ENCODE data around the gene CHRNA3.
"Not testable (repeated sequence)": the region's sequence is repeated elsewhere in the genome, so short reads cannot be mapped to it uniquely, and the experiment has no call there.

The CHRNA3 gene

DNA sequence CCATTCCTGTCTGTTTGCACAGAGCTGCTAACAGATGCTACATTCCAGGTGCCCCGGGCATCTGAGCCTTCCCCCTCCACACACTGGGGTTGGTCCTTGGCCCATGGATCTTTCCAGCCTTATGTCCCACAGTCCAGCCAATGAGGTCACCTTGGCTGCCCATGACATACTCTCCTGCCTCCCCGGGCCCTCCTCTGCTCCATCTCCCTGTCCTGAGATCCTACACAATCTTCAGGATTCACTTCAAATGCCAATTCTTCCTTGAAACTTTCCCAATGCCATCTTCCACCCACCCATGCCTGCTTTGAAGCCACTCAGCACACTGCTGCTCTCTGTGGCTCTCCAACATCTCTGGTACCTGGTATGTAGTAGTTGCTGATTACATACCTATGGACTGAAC lies 4.3 kb downstream of the CHRNA3 start:
- no peak for DNase-seq

DNA sequence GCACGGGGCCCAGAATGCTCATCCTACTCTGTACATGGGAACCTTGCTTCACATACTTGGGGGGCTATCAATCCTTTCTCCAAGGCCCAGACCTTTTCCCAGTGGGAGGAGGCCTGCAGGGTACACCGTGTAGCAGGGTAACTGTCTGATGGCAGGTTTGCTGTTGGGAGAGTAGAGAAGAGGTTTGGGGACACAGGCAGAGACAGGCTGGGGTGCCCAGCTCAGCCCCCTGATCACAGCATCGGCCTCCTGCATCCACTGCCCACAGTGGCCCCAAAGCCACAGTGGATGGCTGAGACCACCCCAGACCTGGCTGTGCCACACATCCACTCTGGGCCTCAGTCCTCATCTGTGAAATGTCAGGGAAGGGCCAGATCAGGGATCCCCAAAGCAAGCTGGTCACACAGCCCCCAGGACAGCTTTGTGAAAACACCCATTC lies 5.6 kb downstream of the CHRNA3 start:
- no peak for DNase-seq

DNA sequence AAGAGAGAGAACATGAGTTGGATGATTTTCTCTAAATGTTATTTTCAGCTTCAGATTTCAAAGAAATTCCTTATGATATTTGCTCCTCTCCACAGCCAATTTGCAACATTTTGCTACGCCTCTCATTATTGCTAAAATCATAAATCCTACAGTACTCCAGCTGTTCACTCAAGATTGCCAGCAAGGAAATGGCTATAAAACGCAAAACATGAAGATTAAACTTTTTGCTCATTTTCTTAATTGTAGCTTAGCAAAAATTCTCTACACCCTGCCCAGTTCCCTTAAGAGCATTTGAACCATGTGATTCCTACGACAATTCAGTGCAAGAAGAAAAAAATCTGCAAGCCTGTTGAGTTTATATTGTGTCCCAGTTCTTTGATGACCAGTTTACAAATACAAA lies 6.8 kb downstream of the CHRNA3 start:
- DNase-seq = no peak

DNA sequence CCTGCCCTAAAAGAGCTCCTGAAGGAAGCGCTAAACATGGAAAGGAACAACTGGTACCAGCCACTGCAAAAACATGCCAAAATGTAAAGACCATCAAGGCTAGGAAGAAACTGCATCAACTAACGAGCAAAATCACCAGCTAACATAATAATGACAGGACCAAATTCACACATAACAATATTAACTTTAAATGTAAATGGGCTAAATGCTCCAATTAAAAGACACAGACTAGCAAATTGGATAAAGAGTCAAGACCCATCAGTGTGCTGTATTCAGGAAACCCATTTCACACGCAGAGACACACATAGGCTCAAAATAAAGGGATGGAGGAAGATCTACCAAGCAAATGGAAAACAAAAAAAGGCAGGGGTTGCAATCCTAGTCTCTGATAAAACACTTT lies 11.2 kb downstream of the CHRNA3 start:
- not testable (repeated sequence) for DNase-seq

DNA sequence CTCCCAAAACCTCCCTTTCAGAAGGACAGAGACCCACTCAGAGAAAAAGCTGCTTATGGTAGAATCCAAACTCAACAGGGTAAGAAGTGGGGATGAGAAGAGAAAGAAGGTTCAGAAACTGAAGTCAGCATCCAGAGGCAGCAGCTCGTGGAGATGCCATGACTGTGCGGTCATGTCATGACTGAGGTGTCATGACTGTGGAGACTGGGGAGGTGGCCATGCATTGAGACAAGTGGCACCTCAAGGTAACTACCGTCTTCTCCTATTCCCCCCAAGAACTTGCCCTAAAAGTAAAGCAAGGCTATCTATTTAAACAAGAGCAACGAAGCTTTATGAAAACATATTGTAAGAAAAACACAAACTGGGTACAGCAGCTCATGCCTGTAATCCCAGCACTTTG lies 15.1 kb downstream of the CHRNA3 start:
- DNase-seq = no peak

DNA sequence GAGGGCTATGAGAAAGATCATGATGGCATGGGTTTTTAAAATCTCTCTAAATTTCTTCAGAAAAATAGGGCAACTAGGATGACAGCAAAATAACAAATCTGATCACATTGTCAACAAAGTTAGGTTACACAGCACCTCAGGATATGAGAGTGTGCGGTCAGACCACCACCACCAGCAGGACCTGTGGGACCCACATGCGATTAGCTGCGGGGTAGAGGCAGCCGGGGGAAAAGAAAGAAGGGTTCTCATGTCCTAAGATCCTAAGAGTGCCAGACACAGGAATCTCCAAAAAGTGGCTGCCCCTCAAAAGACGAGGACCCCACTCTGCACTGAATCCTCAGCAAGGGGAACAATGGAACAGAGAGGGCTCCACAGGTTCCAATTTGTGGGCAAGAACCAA lies 15.6 kb downstream of the CHRNA3 start:
- DNase-seq = no peak

DNA sequence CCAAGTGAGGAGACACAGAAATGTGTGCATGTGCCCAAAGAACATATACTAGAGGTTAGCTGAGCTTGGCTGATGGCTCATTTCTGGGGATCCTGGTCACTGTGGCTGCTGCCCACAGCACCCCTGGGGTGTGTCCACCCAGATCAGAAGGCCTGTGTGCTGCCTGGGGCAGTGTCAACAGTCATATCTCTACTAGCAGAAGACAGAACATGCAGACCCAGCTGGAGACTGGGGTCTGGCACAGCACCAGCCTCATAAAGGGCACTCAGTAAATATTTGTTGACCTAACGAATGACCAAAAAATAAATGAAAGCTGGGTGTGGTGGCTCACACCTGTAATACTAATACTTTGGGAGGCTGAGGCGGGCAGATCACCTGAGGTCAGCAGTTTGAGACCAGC lies 16.4 kb downstream of the CHRNA3 start:
- DNase-seq = no peak

DNA sequence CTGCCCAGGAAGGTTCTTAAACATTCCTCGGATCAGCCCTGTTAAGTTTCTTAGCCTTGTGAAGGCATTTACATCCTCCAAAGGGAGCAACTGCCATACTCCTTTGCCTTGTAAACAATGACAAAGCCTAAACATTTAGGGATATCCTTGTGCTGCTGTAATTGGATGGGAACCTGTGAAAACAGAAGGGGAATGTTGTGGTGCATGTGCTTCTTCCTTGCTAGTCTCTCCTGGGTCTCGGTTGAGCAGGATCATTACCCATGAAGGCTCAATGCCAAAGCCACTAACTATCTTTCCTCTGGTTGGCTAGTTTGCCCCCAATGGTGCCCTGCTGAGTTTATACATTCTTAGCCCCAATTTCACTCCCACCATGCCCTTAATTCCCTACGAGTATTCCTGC lies 17.3 kb downstream of the CHRNA3 start:
- DNase-seq = no peak

DNA sequence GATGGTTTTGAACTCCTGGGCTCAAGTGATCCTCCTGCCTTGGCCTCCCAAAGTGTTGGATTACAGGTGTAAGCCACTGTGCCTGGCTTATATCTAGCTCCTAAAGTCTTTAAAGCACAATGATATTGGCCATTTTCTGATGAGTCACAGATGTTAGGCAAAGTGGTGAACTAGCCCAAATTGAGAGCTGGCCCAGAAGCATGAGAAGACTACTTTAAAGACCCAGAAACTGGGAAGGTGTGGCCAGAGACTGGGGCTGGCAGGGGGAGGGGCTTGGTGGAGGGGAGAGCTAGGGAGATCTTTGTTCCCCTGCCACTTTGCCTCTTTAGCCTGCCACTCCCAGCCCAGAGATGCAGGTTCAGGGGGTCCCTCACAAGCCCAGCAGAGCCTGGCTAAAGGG lies 21.6 kb downstream of the CHRNA3 start:
- DNase-seq = no peak

DNA sequence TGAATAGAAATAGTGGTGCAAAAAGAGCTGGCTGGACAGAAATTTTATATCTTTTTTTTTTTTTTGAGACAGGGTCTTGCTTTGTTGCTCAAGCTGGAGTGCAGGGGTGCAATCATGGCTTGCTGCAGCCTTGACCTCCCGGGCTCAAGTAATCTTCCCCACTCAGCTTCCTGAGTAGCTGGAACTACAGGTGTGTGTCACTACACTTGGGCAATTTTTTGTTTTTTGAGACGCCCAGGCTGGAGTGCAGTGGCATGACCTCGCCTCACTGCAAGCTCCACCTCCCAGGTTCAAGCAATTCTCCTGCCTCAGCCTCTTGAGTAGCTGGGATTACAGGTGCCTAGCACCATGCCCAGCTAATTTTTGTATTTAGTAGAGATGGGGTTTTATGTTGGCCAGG lies 22.4 kb downstream of the CHRNA3 start:
- DNase-seq = no peak

DNA sequence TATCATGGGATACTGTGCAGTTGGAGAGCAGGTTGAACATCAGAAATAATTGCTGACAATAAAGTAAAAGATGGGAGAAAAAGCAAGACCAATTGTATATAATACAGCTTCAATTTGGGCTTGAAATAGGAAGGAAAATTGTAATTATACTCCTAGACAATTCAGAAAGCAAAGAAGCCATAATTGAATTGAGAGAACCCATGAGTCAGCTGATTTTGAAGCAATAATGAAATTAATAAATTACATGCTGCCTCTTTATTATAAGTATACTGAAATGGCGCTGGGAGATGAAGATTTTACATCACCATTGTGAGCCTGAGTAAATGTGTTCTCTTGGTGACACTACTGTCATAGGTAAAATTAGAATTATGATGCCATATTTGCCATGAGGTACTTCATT lies 23.2 kb downstream of the CHRNA3 start:
- no peak for DNase-seq

DNA sequence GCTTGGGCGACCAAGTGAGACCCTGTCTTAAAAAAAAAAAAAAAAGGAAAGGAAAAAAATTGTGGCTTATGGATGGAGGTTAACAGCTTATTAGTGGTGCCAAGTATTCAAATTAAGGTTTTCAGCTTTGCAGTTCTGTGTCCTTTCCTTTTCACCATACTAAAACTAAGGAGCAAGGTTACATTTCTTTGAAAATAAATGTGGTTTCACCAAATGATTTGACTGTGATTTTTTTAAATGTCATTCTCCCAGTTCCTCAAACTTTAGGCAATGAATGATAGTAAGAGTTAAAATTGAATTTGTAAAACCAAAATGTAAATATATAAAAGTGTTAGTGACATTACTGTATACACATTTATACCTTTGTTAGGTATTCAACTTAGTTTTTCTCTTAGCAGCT lies 45.9 kb downstream of the CHRNA3 start:
- no peak for DNase-seq

DNA sequence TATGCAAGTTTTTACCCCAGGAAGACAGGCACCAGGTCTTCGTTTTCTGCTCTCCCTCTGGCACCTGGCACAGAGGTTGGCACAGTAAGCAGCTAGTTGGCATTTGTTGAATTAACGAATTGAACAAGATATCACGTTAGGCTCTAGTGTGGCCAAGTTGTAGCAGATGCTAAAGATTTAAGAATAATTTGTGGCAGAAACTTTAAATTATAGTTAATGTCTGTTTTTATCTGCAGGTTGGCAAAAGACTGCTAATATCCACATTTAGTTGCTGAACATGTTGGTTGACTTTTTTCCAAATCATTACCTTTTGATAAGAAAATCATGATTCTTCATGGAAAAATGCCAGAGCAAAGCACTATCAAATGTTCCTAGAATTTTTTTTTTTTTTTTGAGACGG lies 47.4 kb downstream of the CHRNA3 start:
- DNase-seq = no peak

DNA sequence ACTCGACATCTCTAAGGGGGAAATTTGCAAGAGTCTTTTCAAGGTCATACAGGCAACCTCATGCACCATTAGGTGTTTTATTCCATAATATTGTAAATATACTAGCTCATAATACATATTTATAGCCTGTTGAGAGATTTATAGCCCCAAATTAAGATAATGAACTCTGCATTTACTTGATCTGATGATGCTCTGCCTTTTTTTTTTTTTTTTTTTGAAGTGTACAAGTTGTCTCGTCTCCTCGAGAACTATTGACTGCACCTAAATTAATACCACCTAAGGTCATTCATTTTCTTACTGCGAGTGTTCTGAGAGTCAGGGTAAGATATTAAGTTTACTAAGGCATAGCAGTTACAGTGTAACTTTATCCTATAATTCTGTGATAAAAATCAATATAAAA lies 49.4 kb downstream of the CHRNA3 start:
- no peak for DNase-seq

DNA sequence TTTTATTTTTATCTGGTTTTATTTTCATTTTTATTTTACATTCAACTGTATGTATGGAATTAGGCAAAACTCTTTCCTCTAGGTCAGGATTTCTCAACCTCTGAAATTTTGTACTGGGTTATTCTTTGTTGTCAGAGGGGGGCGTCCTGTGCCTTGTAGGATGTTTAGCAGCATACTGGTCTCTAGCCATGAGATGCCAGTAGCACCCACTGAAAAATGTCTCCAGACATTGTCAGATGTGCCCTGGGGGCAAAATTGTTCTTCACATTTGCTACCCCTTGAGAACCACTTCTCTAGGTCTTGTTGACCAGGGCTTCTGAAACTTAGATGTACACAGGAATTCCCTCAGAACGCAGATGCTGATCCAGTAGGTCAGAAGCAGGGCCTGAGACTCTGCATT lies 50.1 kb downstream of the CHRNA3 start:
- no peak for DNase-seq

DNA sequence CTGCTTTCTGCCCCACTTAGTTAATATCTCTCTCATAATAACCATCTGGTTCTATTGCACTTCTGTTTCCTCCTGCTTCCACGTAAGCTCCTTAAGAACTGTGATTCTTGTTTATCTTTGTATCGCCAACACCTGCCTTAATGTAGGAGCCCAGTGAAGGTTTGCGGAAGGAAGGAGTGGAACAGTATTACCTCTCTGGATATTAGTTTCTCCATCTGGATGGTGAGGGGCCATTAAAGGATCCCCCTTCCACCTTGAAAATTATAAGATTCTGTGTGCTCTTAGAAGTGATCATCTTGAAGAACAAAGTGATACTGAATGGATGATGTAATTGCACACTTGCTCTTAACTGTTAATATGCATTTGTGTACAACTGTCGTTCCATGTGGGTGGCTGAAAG lies 53.3 kb downstream of the CHRNA3 start:
- no peak for DNase-seq

DNA sequence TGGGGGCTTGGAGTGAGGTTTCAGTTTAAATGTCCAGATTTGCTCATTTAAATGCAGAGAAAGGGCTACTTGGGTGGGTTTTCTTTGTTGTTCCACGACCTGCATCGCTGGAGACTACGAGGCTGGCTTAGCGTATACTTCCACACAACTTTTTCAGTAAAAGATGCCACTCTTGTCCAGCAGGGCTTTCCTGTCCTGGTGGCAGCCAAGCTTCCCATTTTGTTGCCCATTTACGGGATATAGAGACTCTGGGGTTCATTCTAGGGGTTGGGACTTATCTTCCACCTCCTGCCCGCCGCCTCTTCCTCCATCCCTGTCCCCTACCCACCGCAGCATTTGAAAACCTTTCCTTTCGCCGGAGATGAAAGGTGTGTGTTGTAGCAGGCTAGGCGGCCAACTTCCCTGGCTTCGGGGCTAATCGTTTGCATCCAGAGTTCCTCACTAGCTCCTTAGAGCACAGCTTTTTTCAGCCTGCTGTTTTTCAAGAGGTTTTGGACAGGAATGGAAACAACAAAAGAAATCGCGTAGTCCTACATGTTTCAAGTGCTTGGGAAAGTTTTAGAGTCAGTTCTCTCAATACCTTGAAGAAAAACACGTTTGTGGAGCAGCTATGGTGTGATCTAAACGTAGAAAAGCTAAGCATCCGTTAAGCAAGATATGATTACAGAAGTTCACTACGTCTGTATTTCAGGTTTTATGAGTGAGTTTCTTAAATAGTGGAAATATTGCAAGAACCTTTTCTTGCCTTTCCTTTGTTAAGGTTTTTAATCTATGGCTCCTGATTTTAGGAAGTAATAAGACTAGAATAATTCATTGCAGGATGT lies 54.6 kb downstream of the CHRNA3 start:
- no peak for DNase-seq

DNA sequence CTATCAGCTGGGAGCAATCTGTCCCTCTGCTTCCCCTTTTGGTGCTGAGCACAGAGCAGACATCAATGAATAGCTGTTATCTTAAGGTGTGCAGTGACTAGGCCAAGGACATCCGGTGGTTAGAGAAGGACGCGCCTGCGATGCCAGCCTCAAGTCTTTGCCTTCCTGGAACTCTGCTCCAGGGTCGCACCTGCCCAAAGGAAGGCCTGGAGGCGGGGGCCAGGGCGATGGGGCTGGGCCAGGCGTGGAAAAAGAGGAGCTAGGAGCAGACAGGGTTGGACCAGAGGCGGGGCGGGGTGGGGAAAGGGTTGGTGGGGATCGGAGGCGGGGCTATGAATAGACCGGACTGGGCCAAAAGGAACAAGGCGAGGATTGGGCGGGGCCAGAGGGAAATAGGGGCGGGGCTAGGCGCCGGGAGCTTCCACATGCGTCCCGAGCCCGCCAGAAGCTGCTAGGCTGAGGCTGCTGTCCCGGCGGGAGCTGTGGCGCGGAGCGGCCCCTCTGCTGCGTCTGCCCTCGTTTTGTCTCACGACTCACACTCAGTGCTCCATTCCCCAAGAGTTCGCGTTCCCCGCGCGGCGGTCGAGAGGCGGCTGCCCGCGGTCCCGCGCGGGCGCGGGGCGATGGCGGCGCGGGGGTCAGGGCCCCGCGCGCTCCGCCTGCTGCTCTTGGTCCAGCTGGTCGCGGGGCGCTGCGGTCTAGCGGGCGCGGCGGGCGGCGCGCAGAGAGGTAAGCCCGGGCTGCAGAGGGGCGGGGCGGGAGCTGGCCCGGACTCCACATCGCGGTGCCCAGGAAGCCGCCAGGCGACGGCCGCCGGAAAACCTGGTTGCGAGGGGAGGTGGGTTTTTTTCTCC lies 55.5 kb downstream of the CHRNA3 start, which contains the start of gene CHRNA5:
Gene CHRNA5 (plus strand): TSS at position 424 of the 854 bp plus-strand sequence. CDS start 200 bp downstream, at position 624.
- DNase-seq = peak in 3 of 4 experiments; percentile 3 to 28 (median 11)

DNA sequence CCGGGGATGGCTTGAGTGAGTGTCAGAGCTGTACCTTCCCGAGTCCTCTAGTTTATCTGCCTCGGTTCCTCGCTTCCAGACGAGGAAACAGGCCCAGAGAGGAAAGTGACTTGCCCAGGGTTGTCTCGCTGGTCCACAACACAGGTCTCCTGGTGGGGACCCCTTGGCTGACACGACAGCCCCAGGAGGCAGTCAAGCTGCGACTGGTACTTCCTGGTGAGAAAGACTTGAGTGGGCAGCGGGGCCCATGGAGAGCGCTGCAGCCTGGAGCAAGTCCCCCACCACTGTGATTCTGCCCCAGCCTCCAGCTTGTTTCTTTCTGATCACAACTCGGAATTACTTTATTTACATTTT lies 56.1 kb downstream of the CHRNA3 start:
- no peak for DNase-seq

DNA sequence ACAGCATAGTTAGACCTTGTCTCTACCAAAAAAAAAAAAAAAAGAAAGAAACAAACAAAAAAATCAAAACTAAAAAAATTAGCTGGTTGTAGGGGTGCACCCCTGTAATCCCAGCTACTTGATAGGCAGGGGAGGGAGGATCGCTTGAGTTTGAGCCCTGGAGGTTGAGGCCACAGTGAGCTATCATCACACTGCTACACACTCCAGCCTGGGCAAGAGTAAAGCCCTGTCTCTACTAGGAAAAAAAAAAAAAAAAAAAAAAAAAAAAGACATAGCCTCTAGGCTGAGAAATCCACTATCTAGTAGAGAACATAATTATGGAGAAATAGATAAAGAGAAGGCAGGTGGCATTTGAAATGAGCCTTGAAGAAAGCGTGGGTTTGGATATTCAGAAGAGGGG lies 57.7 kb downstream of the CHRNA3 start:
- DNase-seq = no peak

DNA sequence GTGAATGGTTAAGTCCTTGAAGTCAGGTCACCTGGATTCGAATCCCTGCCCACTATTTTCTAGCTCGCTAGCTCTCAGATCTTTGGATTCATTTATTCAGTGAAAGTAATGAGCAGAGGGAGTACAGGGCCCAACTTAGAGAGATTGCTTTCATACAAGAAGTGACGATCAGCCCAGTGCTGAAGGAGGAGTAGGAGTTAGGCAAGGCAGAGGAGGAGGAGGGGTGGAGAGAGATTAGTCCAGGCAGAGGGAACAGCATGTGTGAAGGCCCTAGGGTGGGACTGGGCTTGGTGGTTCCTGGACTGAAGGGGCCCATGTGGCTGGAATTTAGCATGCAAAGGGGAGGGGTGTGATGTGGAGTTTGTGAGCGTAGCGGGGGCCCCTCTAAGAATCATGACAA lies 59.3 kb downstream of the CHRNA3 start:
- DNase-seq = no peak

DNA sequence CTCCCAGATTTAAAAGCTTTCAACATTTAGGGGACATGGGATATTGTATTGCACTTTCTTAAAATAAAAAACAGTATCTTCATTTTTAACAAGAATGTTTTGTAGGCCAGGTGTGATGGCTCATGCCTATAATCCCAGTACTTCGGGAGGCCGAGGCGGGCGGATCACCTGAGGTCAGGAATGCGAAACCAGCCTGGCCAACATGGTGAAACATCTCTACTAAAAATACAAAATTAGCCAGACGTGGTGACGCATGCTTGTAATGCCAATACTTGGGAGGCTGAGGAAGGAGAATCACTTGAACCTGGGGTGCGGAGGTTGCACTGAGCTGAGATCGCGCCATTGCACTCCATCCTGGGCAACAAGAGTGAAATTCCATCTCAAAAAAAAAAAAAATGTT lies 60.6 kb downstream of the CHRNA3 start:
- DNase-seq = not testable (repeated sequence)

DNA sequence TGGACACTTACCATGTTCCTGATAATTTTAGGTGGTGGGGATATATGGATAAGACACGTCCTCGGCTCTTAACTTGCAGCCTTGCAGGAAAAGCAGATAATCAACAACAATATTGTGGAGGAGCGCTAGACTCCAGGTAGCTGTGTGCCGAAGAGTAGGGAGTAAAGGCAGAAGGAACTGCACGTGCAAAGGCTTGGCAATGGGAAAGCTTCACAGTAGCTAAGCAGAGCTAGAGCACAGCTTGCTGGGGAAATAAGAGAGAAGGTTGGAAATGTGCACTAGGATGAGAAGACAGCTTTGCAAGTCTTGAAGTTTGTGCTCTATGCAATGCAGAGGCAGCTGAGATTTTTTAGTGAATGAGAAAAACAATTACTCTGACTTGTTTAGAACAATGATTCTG lies 68.2 kb downstream of the CHRNA3 start:
- no peak for DNase-seq

DNA sequence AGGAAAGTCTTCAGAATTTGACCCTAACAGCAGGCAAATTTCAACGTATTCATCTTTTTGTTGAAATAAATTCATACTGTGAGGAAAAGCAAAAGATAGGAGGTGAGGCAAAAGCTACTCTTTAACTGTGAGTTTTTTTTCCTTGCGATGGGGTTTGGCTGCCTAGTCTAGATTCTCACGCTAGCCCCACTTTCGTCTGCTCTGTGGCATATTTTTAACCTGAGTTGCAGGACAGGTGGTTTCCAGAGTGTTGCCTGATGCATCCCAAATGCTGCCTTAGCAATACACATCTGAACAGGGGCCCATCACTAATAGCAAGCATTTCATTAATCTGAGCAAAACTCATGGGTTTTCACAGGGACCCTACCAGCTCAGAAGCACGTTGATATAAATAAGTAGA lies 68.9 kb downstream of the CHRNA3 start:
- DNase-seq = no peak

Data from activated naive CD4-positive, alpha-beta T cell (primary cell).